OCI-LY1 (cell line): Measurements from ENCODE around the gene NCKAP1.

Experiments used
- H2AFZ ChIP-seq: fragments of 200-600 bp; sonication (generic), shearing (Covaris generic); 2 replicates; pipeline ENCODE4 v1.6.0; 2014; ENCODE audit warnings: antibody characterized with exemption, mild to moderate bottlenecking, low read length
- H3F3A ChIP-seq: fragments of 200-600 bp; sonication (generic), shearing (Covaris generic); 2 replicates; pipeline ENCODE4 v1.6.0; 2014; ENCODE audit warnings: mild to moderate bottlenecking, antibody characterized with exemption, low read length, moderate library complexity; ENCODE audit not compliant: insufficient read depth
- H3K27ac ChIP-seq: fragments of 200-600 bp; sonication (generic); 2 replicates; pipeline ENCODE4 v1.5.1; 2014; ENCODE audit warnings: low read length, mixed run types, mild to moderate bottlenecking, low read depth; ENCODE audit not compliant: poor library complexity, severe bottlenecking
- H3K27me3 ChIP-seq: fragments of 200-600 bp; sonication (generic); 2 replicates; pipeline ENCODE4 v1.6.0; 2014; ENCODE audit warnings: antibody characterized with exemption, mild to moderate bottlenecking, low read length, moderate library complexity; ENCODE audit not compliant: insufficient read depth
- H3K36me3 ChIP-seq: fragments of 200-600 bp; sonication (generic); 2 replicates; pipeline ENCODE4 v1.6.1; 2014; ENCODE audit warnings: mild to moderate bottlenecking, antibody characterized with exemption, low read length, moderate library complexity, mixed read lengths; ENCODE audit not compliant: insufficient read depth
- H3K4me1 ChIP-seq: fragments of 200-600 bp; sonication (generic); 2 replicates; pipeline ENCODE4 v1.5.1; 2014; ENCODE audit warnings: mild to moderate bottlenecking, low read length, moderate library complexity; ENCODE audit not compliant: insufficient read depth, severe bottlenecking
- H3K4me2 ChIP-seq: fragments of 200-600 bp; sonication (generic), shearing (Covaris generic); 2 replicates; pipeline ENCODE4 v1.6.1; 2014; ENCODE audit warnings: low read length
- H3K4me3 ChIP-seq: fragments of 200-600 bp; sonication (generic); 2 replicates; pipeline ENCODE4 v1.5.1; 2014; ENCODE audit warnings: low read length, low read depth, mild to moderate bottlenecking, mixed read lengths; ENCODE audit not compliant: poor library complexity, severe bottlenecking
- H3K79me2 ChIP-seq: fragments of 200-600 bp; shearing (Covaris generic); 2 replicates; pipeline ENCODE4 v1.6.1; 2016; ENCODE audit warnings: mixed run types, low read length, mixed read lengths; ENCODE audit not compliant: insufficient read depth
- H3K9ac ChIP-seq: fragments of 200-600 bp; sonication (generic), shearing (Covaris generic); 2 replicates; pipeline ENCODE4 v1.6.1; 2014; ENCODE audit warnings: mild to moderate bottlenecking, low read length, mixed read lengths
- H3K9me2 ChIP-seq: fragments of 200-600 bp; sonication (generic), shearing (Covaris generic); 2 replicates; pipeline ENCODE4 v1.6.1; 2014; ENCODE audit warnings: low read depth, mild to moderate bottlenecking, low read length, mixed read lengths
- H3K9me3 ChIP-seq: fragments of 200-600 bp; shearing (Covaris generic); 2 replicates; pipeline ENCODE4 v1.6.1; 2014; ENCODE audit warnings: low read length, mixed read lengths
- H4K20me1 ChIP-seq: fragments of 200-600 bp; sonication (generic), shearing (Covaris generic); 2 replicates; pipeline ENCODE4 v1.6.0; 2016; ENCODE audit warnings: mild to moderate bottlenecking, low read length; ENCODE audit not compliant: insufficient read depth
- EZH2 ChIP-seq: fragments of 200-600 bp; sonication (generic), shearing (Covaris generic); IDR thresholded peaks from 2 replicates; pipeline ENCODE4 v1.8.0; 2017; ENCODE audit warnings: borderline replicate concordance, mixed run types, mild to moderate bottlenecking, antibody characterized with exemption, low read length, moderate library complexity, mixed read lengths
- TF ChIP-seq, protein P1 (sequence below): fragments of 200-600 bp; sonication (generic), shearing (Covaris generic); IDR thresholded peaks from 2 replicates; pipeline ENCODE4 v1.5.1; 2017; ENCODE audit warnings: mild to moderate bottlenecking, antibody characterized with exemption, low read length, moderate library complexity, mixed read lengths

Gene NCKAP1

DNA sequence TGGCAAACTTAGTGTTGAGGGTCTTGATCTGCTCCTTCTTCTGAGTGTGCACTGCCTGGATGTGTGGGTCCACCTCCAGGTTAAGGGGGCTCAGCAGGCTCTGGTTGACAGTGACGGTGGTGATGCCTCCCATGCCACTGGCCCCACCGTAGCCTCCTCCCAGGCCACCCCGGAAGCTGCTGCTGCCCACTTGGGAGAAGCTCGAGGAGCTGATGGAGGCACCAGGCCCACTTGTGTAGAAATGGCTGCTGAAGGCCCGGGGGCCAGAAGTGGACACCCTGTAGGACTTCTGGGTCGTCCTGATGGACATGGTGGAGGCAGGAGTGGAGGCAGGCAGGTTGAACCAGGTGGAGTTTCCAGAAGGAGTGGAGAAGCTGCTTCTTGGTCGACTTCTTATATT is 33.9 kb upstream of the NCKAP1 start:
- Histone ChIP-seq H3K79me2 (no peaks in the 10 kb centered on the region), H3K9me2 (no peaks in the 10 kb centered on the region), H3K9me3 (peaks cover 6% of the 10 kb centered on the region; the same call in 1 of the 2 replicates), H3K27ac (no peak overlapping the region), H3K9ac (no peak overlapping the region), H2AFZ (no peak overlapping the region), H4K20me1 (no peaks in the 10 kb centered on the region), H3K4me1 (no peaks in the 10 kb centered on the region), H3K4me3 (no peak overlapping the region), H3K4me2 (no peak overlapping the region), H3F3A (no peaks in the 10 kb centered on the region), H3K27me3 (no peaks in the 10 kb centered on the region), H3K36me3 (no peaks in the 10 kb centered on the region)
- no peak for TF ChIP-seq EZH2
- TF ChIP-seq, protein P1, sequence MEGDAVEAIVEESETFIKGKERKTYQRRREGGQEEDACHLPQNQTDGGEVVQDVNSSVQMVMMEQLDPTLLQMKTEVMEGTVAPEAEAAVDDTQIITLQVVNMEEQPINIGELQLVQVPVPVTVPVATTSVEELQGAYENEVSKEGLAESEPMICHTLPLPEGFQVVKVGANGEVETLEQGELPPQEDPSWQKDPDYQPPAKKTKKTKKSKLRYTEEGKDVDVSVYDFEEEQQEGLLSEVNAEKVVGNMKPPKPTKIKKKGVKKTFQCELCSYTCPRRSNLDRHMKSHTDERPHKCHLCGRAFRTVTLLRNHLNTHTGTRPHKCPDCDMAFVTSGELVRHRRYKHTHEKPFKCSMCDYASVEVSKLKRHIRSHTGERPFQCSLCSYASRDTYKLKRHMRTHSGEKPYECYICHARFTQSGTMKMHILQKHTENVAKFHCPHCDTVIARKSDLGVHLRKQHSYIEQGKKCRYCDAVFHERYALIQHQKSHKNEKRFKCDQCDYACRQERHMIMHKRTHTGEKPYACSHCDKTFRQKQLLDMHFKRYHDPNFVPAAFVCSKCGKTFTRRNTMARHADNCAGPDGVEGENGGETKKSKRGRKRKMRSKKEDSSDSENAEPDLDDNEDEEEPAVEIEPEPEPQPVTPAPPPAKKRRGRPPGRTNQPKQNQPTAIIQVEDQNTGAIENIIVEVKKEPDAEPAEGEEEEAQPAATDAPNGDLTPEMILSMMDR: no peak

DNA sequence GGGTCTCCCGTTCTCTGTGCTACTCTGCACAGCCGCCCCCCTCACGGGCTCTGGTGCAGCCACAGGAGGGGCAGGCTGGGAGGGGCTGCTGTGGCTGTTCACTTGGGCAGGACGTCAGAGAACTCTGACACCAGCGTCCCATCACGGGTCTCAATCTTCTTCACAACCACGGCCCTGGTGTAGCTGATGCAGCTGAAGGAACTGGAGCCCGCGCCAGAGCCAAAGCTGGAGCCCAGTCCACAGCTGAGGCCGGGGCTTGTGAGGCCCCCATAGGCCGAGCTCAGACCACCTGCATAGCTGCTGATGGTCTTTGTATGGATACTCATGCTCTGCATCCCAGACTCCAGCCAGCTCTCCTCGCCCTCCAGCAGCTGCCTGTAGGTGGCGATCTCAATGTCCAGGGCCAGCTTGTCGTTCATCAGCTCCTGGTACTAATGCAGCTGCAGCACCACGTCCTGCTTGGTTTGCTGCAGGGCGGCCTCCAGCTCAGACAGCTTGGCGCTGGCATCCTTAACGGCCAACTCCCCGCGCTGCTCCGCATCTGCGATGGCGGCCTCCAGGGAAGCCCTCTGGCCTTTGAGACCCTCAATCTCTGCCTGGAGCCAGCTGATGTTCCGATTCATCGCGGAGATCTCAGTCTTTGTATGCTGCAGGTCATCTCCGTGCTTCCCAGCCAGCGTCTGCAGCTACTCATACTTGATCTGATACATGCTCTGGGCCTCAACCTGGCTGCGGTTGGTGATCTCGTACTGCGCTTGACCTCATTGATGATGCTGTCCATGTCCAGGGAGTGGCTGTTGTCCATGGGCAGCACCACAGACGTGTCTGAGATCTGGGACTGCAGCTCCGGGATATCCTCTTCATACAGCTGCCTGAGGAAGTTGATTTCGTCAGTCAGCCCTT is 32.9 kb upstream of the NCKAP1 start:
- no peak overlapping the region for H2AFZ ChIP-seq
- H3K9me3 ChIP-seq: peaks cover 6% of the 10 kb centered on the region; the same call in 1 of the 2 replicates
- H3F3A ChIP-seq: no peaks in the 10 kb centered on the region
- H3K4me2 ChIP-seq: no peak overlapping the region
- H4K20me1 ChIP-seq: no peaks in the 10 kb centered on the region
- no peak overlapping the region for H3K4me3 ChIP-seq
- no peaks in the 10 kb centered on the region for H3K27me3 ChIP-seq
- no peak overlapping the region for H3K9ac ChIP-seq
- H3K36me3 ChIP-seq: no peaks in the 10 kb centered on the region
- H3K4me1 ChIP-seq: no peaks in the 10 kb centered on the region
- TF ChIP-seq EZH2: no peak
- TF ChIP-seq, protein P1: no peak; the same call in 1 of the 2 replicates
- H3K27ac ChIP-seq: no peak overlapping the region
- no peaks in the 10 kb centered on the region for H3K9me2 ChIP-seq
- H3K79me2 ChIP-seq: no peaks in the 10 kb centered on the region

GRCh38 chr2:183069174-183069573 is 30.9 kb upstream of the NCKAP1 start:
- no peaks in the 10 kb centered on the region for H3K9me2 ChIP-seq
- H3K36me3 ChIP-seq: no peaks in the 10 kb centered on the region
- no peak overlapping the region for H3K9ac ChIP-seq
- no peak overlapping the region for H3K4me2 ChIP-seq
- H3K27me3 ChIP-seq: no peaks in the 10 kb centered on the region
- H3K4me1 ChIP-seq: no peaks in the 10 kb centered on the region
- H3K4me3 ChIP-seq: no peak overlapping the region
- no peaks in the 10 kb centered on the region for H3K79me2 ChIP-seq
- H3F3A ChIP-seq: no peaks in the 10 kb centered on the region
- no peak overlapping the region for H3K27ac ChIP-seq
- H4K20me1 ChIP-seq: no peaks in the 10 kb centered on the region
- TF ChIP-seq EZH2: no peak
- TF ChIP-seq, protein P1: no peak
- peaks cover 6% of the 10 kb centered on the region; the same call in 1 of the 2 replicates for H3K9me3 ChIP-seq
- no peak overlapping the region for H2AFZ ChIP-seq
